ENCODE results near the gene DNAH5. TPM values are rescaled to one million over a fixed set of nuclear protein-coding genes. Genes with fewer than 3 reads are reported as not detected.
"Not testable (repeated sequence)": the region's sequence is repeated elsewhere in the genome, so short reads cannot be mapped to it uniquely, and the experiment has no call there.

The DNAH5 gene
- total RNA-seq, 1 donor from 2014 or later = 0.12 TPM

DNA sequence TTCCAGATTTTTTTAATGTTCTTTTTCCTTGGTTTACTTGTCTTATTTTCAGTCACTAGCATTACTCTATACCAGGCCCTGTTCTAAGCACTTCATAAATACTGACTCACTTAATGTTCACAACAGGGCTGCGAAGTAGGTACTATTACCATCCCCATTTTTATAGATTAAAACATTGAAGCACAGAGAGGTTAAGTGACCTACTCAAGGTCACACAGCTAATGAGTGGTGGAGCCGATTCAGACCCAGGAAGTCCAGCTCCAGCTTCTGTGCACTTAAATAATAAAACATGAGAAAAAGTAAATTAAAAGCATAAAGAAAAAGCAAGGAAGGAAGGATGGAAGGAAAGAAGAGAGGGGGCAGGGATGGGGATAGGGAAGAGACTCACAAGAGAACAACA lies 45.3 kb upstream of the DNAH5 start:
- peaks cover 16% of the 10 kb centered on the region for H3K27me3 Mint-ChIP-seq (ENCODE audit: low read depth)
- no peak for DNase-seq (ENCODE audit: low read depth, low spot score)
- no peaks in the 10 kb centered on the region for H3K4me1 Mint-ChIP-seq
- no peak overlapping the region for H3K4me3 Mint-ChIP-seq
- TF ChIP-seq, protein P1, sequence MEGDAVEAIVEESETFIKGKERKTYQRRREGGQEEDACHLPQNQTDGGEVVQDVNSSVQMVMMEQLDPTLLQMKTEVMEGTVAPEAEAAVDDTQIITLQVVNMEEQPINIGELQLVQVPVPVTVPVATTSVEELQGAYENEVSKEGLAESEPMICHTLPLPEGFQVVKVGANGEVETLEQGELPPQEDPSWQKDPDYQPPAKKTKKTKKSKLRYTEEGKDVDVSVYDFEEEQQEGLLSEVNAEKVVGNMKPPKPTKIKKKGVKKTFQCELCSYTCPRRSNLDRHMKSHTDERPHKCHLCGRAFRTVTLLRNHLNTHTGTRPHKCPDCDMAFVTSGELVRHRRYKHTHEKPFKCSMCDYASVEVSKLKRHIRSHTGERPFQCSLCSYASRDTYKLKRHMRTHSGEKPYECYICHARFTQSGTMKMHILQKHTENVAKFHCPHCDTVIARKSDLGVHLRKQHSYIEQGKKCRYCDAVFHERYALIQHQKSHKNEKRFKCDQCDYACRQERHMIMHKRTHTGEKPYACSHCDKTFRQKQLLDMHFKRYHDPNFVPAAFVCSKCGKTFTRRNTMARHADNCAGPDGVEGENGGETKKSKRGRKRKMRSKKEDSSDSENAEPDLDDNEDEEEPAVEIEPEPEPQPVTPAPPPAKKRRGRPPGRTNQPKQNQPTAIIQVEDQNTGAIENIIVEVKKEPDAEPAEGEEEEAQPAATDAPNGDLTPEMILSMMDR (conservative IDR thresholded peaks at IDR 0.05) = no peak
- no peaks in the 10 kb centered on the region for H3K9me3 Mint-ChIP-seq
- no peaks in the 10 kb centered on the region for H3K36me3 Mint-ChIP-seq (ENCODE audit: low read depth)
- H3K27ac Mint-ChIP-seq (ENCODE audit: unreplicated experiment) = no peak overlapping the region

DNA sequence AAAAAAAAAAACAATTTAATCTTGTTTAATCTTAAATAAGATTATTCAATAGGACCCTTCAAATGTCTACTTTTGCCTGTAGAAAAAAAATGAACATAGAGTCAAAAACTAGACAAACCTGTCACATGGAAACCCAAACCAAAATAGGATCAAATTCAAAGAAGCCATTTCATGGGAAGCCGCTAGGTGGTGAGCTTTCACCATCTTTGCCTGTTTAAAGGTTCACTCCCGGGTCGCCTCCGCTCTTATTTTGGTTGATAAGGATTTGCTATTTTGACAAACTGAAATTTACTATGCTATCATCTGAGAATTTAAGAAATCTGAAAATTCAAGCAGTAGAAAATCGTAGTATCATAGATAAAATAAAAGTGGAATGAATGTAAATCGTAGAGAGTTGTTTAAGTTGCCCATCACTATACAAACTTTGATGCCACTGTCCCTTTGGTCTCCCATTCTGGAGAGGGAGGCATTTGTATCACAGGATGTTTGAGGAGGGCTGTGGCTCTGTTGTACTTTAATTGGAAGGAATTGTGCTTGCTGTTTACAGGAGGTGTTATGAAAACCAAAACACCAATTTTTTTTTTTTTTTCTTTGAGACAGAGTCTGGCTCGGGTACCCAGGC lies 43.5 kb upstream of the DNAH5 start:
- Mint-ChIP-seq H3K4me3 (no peak overlapping the region), H3K27ac (ENCODE audit: unreplicated experiment) (no peak overlapping the region), H3K4me1 (no peaks in the 10 kb centered on the region), H3K27me3 (ENCODE audit: low read depth) (peaks cover 16% of the 10 kb centered on the region), H3K9me3 (no peaks in the 10 kb centered on the region), H3K36me3 (ENCODE audit: low read depth) (no peaks in the 10 kb centered on the region)
- peak; percentile 56 for DNase-seq (ENCODE audit: low read depth, low spot score)
- TF ChIP-seq, protein P1 (conservative IDR thresholded peaks at IDR 0.05) = peak; percentile 98

GRCh38 chr5:13985731-13986418 lies 41.4 kb upstream of the DNAH5 start:
- no peak overlapping the region for H3K4me3 Mint-ChIP-seq
- H3K27ac Mint-ChIP-seq (ENCODE audit: unreplicated experiment) = no peak overlapping the region
- no peak for DNase-seq (ENCODE audit: low read depth, low spot score)

GRCh38 chr5:13984888-13985287 lies 40.4 kb upstream of the DNAH5 start:
- H3K27me3 Mint-ChIP-seq (ENCODE audit: low read depth) = peaks cover 18% of the 10 kb centered on the region
- not testable (repeated sequence) for H3K4me3 Mint-ChIP-seq; H3K4me1 Mint-ChIP-seq; H3K9me3 Mint-ChIP-seq; H3K27ac Mint-ChIP-seq (ENCODE audit: unreplicated experiment); H3K36me3 Mint-ChIP-seq (ENCODE audit: low read depth); DNase-seq (ENCODE audit: low read depth, low spot score)

More at GRCh38 chr5:13985731-13986418, 41.4 kb upstream of the DNAH5 start:
- H3K4me1 Mint-ChIP-seq = no peaks in the 10 kb centered on the region
- no peaks in the 10 kb centered on the region for H3K9me3 Mint-ChIP-seq
- TF ChIP-seq, protein P1 (conservative IDR thresholded peaks at IDR 0.05) = no peak
- H3K36me3 Mint-ChIP-seq (ENCODE audit: low read depth) = no peaks in the 10 kb centered on the region
- H3K27me3 Mint-ChIP-seq (ENCODE audit: low read depth) = peaks cover 14% of the 10 kb centered on the region

GRCh38 chr5:13976867-13977830 lies 32.7 kb upstream of the DNAH5 start:
- Mint-ChIP-seq H3K36me3 (ENCODE audit: low read depth) (no peaks in the 10 kb centered on the region), H3K4me1 (no peaks in the 10 kb centered on the region), H3K4me3 (no peak overlapping the region), H3K27me3 (ENCODE audit: low read depth) (peaks cover 10% of the 10 kb centered on the region), H3K9me3 (peaks cover 8% of the 10 kb centered on the region), H3K27ac (ENCODE audit: unreplicated experiment) (no peak overlapping the region)
- TF ChIP-seq, protein P1 (conservative IDR thresholded peaks at IDR 0.05) = peak; percentile 69
- peak; percentile 17 for DNase-seq (ENCODE audit: low read depth, low spot score)

Measured in neural crest cell (in vitro differentiated cells).